HUES64 (cell line): ENCODE data around the gene CTAGE4.
"Not testable (repeated sequence)": the region's sequence is repeated elsewhere in the genome, so short reads cannot be mapped to it uniquely, and the experiment has no call there.

ENCODE experiments used
- H3K27ac ChIP-seq: 2 replicates; pipeline ENCODE4 v1.7.0; 2013; ENCODE audit warnings: low read depth, low read length, inconsistent platforms
- H3K27me3 ChIP-seq: 2 replicates; pipeline ENCODE4 v1.6.1; 2013; ENCODE audit warnings: mild to moderate bottlenecking, low read length; ENCODE audit not compliant: insufficient read depth
- H3K36me3 ChIP-seq: 2 replicates; pipeline ENCODE4 v1.6.1; 2013; ENCODE audit warnings: mild to moderate bottlenecking, low read length; ENCODE audit not compliant: insufficient read depth
- H3K4me1 ChIP-seq: 2 replicates; pipeline ENCODE4 v1.6.1; 2013; ENCODE audit warnings: mild to moderate bottlenecking, low read length, moderate library complexity; ENCODE audit not compliant: insufficient read depth
- H3K4me3 ChIP-seq: 2 replicates; pipeline ENCODE4 v1.5.1; 2013; ENCODE audit warnings: mild to moderate bottlenecking, low read length, moderate library complexity
- H3K9ac ChIP-seq: 2 replicates; pipeline ENCODE4 v1.6.1; 2013; ENCODE audit warnings: mild to moderate bottlenecking, low read depth, low read length
- H3K9me3 ChIP-seq: 2 replicates; pipeline ENCODE4 v1.6.1; 2013; ENCODE audit warnings: low read depth, low read length; ENCODE audit not compliant: insufficient read depth
- WGBS: fragments of 150-250, 120-280 bp; methylation state at CpG from one replicate; pipeline ENCODE4 v1.1.7; 2013; ENCODE audit warnings: missing lambda C conversion rate; 5-methylcytosine and 5-hydroxymethylcytosine counted together

CTAGE4 gene

GRCh38 chr7:144179165-144179479 is 4.1 kb upstream of the CTAGE4 start:
- no CpG with 5 or more reads among the region's 2 CpGs for WGBS
- not testable (repeated sequence) for H3K36me3 ChIP-seq, H3K4me1 ChIP-seq, H3K4me3 ChIP-seq, H3K9ac ChIP-seq, H3K27ac ChIP-seq, H3K9me3 ChIP-seq, H3K27me3 ChIP-seq

DNA sequence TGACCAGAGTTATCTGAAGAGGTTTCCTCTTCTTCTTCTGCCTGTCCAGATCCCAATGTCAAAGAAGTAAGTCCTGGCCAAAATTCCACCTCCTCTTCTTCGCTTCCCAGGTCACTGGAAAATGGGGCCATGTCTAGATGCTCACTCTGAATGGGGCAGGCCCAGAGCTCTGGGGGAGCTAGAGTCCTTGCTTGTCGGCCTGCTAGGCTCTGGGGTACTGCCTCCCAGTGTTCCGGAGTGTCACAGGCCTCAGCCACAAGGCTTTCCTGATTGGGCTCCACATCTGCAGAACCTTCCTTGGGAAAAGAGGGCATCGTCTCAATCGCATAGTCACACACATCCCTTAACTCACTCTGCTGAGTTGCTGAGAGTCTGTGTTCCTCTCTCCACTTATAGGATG is 4.6 kb downstream of the CTAGE4 start:
- WGBS, result no CpG with 5 or more reads among the region's 5 CpGs
- not testable (repeated sequence) for H3K4me1 ChIP-seq, H3K36me3 ChIP-seq, H3K4me3 ChIP-seq, H3K9ac ChIP-seq, H3K9me3 ChIP-seq, H3K27ac ChIP-seq, H3K27me3 ChIP-seq

- H3K4me3 ChIP-seq, H3K4me1 ChIP-seq, H3K36me3 ChIP-seq, H3K9ac ChIP-seq, H3K27ac ChIP-seq, H3K27me3 ChIP-seq, H3K9me3 ChIP-seq: not testable (repeated sequence)
- WGBS, result no CpG with 5 or more reads among the region's 3 CpGs
Observed at GRCh38 chr7:144188578-144189171, 5.4 kb downstream of the CTAGE4 start.

GRCh38 chr7:144193782-144194181 is 10.5 kb downstream of the CTAGE4 start:
- not testable (repeated sequence) for H3K27ac ChIP-seq, H3K9ac ChIP-seq, H3K9me3 ChIP-seq, H3K27me3 ChIP-seq, H3K4me1 ChIP-seq, H3K4me3 ChIP-seq, H3K36me3 ChIP-seq
- no CpG with 5 or more reads among the region's 11 CpGs for WGBS

GRCh38 chr7:144194453-144194852 is 11.2 kb downstream of the CTAGE4 start:
- no CpG with 5 or more reads among the region's 6 CpGs for WGBS
- H3K4me3 ChIP-seq, result not testable (repeated sequence)

GRCh38 chr7:144195212-144195872 is 12.1 kb downstream of the CTAGE4 start, which contains the start of gene ARHGEF35:
ARHGEF35 (minus strand) TSS chr7:144195833; CDS start chr7:144188383, 7,450 bp downstream.
- no CpG with 5 or more reads among the region's 51 CpGs for WGBS
- not testable (repeated sequence) for H3K4me3 ChIP-seq

More at GRCh38 chr7:144194453-144194852, 11.2 kb downstream of the CTAGE4 start:
- H3K27me3 ChIP-seq, H3K9ac ChIP-seq, H3K36me3 ChIP-seq, H3K4me1 ChIP-seq, H3K27ac ChIP-seq, H3K9me3 ChIP-seq: not testable (repeated sequence)

GRCh38 chr7:144198934-144199333 is 15.7 kb downstream of the CTAGE4 start:
- H3K4me3 ChIP-seq, H3K27me3 ChIP-seq, H3K9me3 ChIP-seq, H3K27ac ChIP-seq, H3K4me1 ChIP-seq, H3K9ac ChIP-seq, H3K36me3 ChIP-seq: not testable (repeated sequence)
- 42% methylated on average over 3 of the region's 4 CpGs for WGBS

More at GRCh38 chr7:144195212-144195872, 12.1 kb downstream of the CTAGE4 start, which contains the start of gene ARHGEF35:
- not testable (repeated sequence) for H3K9ac ChIP-seq, H3K4me1 ChIP-seq, H3K27ac ChIP-seq, H3K36me3 ChIP-seq, H3K9me3 ChIP-seq, H3K27me3 ChIP-seq

- no CpG with 5 or more reads among the region's 1 CpG for WGBS
Observed at GRCh38 chr7:144201978-144202377, 18.7 kb downstream of the CTAGE4 start.

GRCh38 chr7:144203086-144203485 is 19.8 kb downstream of the CTAGE4 start:
- H3K9me3 ChIP-seq, H3K9ac ChIP-seq, H3K27me3 ChIP-seq, H3K27ac ChIP-seq, H3K4me1 ChIP-seq, H3K36me3 ChIP-seq, H3K4me3 ChIP-seq: not testable (repeated sequence)
- no CpG with 5 or more reads among the region's 3 CpGs for WGBS

More at GRCh38 chr7:144201978-144202377, 18.7 kb downstream of the CTAGE4 start:
- H3K9ac ChIP-seq, H3K4me3 ChIP-seq, H3K4me1 ChIP-seq, H3K27me3 ChIP-seq, H3K9me3 ChIP-seq, H3K27ac ChIP-seq, H3K36me3 ChIP-seq: not testable (repeated sequence)

DNA sequence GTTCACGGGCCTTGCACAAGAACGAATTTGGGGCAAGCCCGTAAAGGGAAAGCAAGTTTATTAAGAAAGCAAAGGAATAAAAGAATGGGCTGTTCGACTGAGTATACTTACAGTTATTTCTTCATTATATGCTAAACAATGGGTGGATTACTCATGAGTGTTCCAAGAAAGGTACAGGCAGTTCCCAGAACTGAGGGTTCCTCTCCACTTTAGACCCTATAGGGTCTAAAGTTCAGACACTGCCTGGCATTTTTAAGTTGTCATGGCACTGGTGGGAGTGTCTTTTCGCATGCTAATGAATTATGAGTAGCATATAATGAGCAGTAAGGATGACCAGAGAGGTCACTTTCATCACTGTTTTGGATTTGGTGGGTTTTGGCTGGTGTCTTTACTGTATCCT is 22.0 kb downstream of the CTAGE4 start:
- H3K27me3 ChIP-seq, H3K9ac ChIP-seq, H3K36me3 ChIP-seq, H3K4me3 ChIP-seq, H3K9me3 ChIP-seq, H3K4me1 ChIP-seq, H3K27ac ChIP-seq: not testable (repeated sequence)
- WGBS, result no CpG with 5 or more reads among the region's 5 CpGs

GRCh38 chr7:144217200-144217599 is 33.9 kb downstream of the CTAGE4 start:
- not testable (repeated sequence) for H3K4me1 ChIP-seq, H3K27ac ChIP-seq, H3K9me3 ChIP-seq, H3K4me3 ChIP-seq, H3K27me3 ChIP-seq, H3K36me3 ChIP-seq, H3K9ac ChIP-seq

- H3K27me3 ChIP-seq, H3K4me1 ChIP-seq, H3K27ac ChIP-seq, H3K9ac ChIP-seq, H3K4me3 ChIP-seq, H3K36me3 ChIP-seq, H3K9me3 ChIP-seq: not testable (repeated sequence)
- 100% methylated on average over 1 of the region's 1 CpG for WGBS
Observed at GRCh38 chr7:144218581-144218980, 35.3 kb downstream of the CTAGE4 start.
